Panc1 (cell line): ENCODE measurements around the gene ZNF652.
"Not testable (repeated sequence)": the region's sequence is repeated elsewhere in the genome, so short reads cannot be mapped to it uniquely, and the experiment has no call there.

Experiments used
- POLR2AphosphoS5 ChIP-seq: IDR thresholded peaks from 2 replicates; pipeline ENCODE4 v1.6.1; 2012; ENCODE audit warnings: mild to moderate bottlenecking, low read depth, low read length, moderate library complexity
- SIN3A ChIP-seq: IDR thresholded peaks from 2 replicates; pipeline ENCODE4 v1.6.1; 2012; ENCODE audit warnings: low read depth, mild to moderate bottlenecking, low read length, moderate library complexity, borderline replicate concordance; ENCODE audit not compliant: insufficient read depth
- TCF7L2 ChIP-seq: IDR thresholded peaks from 2 replicates; pipeline ENCODE4 v1.6.1; 2011; ENCODE audit warnings: mild to moderate bottlenecking, low read depth, low read length, inconsistent platforms
- TF ChIP-seq, protein P1 (sequence below): fragments of 450-650 bp; IDR thresholded peaks from 2 replicates; pipeline ENCODE4 v1.5.1; 2017; ENCODE audit warnings: mild to moderate bottlenecking
- TF ChIP-seq, protein P2 (sequence below), 2 experiments: IDR thresholded peaks; 2 replicates each; pipeline ENCODE4 v1.6.1; 2011 to 2012; ENCODE audit warnings: low read depth in 2 of 2, control low read depth in 1 of 2, low read length in 1 of 2, mild to moderate bottlenecking in 1 of 2, moderate library complexity in 1 of 2; ENCODE audit not compliant: insufficient read depth in 1 of 2

DNA sequence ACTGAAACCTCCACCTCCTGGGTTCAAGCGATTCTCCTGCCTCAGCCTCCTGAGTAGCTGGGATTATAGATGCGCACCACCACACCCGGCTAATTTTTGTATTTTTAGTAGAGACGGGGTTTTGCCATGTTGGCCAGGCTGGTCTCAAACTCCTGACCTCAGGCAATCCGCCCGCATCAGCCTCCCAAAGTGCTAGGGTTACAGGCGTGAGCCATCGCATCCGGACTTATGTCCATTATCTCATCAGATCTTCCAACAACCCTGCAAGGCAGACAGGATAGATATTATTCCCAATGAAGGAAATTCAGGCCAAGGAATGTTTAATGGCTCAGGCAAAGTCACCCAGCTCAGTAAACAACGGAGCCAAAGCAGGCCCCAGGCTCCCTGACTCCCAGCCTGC, 3.1 kb upstream of the ZNF652 start:
- TF ChIP-seq, protein P1, sequence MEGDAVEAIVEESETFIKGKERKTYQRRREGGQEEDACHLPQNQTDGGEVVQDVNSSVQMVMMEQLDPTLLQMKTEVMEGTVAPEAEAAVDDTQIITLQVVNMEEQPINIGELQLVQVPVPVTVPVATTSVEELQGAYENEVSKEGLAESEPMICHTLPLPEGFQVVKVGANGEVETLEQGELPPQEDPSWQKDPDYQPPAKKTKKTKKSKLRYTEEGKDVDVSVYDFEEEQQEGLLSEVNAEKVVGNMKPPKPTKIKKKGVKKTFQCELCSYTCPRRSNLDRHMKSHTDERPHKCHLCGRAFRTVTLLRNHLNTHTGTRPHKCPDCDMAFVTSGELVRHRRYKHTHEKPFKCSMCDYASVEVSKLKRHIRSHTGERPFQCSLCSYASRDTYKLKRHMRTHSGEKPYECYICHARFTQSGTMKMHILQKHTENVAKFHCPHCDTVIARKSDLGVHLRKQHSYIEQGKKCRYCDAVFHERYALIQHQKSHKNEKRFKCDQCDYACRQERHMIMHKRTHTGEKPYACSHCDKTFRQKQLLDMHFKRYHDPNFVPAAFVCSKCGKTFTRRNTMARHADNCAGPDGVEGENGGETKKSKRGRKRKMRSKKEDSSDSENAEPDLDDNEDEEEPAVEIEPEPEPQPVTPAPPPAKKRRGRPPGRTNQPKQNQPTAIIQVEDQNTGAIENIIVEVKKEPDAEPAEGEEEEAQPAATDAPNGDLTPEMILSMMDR: not testable (repeated sequence)
- TF ChIP-seq POLR2AphosphoS5, SIN3A, TCF7L2: not testable (repeated sequence)
- TF ChIP-seq, protein P2, sequence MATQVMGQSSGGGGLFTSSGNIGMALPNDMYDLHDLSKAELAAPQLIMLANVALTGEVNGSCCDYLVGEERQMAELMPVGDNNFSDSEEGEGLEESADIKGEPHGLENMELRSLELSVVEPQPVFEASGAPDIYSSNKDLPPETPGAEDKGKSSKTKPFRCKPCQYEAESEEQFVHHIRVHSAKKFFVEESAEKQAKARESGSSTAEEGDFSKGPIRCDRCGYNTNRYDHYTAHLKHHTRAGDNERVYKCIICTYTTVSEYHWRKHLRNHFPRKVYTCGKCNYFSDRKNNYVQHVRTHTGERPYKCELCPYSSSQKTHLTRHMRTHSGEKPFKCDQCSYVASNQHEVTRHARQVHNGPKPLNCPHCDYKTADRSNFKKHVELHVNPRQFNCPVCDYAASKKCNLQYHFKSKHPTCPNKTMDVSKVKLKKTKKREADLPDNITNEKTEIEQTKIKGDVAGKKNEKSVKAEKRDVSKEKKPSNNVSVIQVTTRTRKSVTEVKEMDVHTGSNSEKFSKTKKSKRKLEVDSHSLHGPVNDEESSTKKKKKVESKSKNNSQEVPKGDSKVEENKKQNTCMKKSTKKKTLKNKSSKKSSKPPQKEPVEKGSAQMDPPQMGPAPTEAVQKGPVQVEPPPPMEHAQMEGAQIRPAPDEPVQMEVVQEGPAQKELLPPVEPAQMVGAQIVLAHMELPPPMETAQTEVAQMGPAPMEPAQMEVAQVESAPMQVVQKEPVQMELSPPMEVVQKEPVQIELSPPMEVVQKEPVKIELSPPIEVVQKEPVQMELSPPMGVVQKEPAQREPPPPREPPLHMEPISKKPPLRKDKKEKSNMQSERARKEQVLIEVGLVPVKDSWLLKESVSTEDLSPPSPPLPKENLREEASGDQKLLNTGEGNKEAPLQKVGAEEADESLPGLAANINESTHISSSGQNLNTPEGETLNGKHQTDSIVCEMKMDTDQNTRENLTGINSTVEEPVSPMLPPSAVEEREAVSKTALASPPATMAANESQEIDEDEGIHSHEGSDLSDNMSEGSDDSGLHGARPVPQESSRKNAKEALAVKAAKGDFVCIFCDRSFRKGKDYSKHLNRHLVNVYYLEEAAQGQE (IDR thresholded peaks at IDR 0.05; ENCODE audit: insufficient read depth in 1 of 2, low read depth in 2 of 2, low read length in 1 of 2): not testable (repeated sequence)
